WTC11 (cell line): ENCODE results near the gene GUCY1A2.

ENCODE experiments used
- CTCF ChIP-seq: fragments of 200-600 bp; IDR thresholded peaks from 2 replicates; pipeline ENCODE4 v1.8.0; 2022; ENCODE audit warnings: antibody characterized with exemption
- TP53 ChIP-seq: sonication (generic); formaldehyde crosslinking; IDR thresholded peaks from 2 replicates; pipeline ENCODE4 v1.8.1; 2023; ENCODE audit warnings: mild to moderate bottlenecking, missing genetic modification reagents

GRCh38 chr11:106961048-106961447 is 57.2 kb downstream of the GUCY1A2 start:
- TF ChIP-seq CTCF (no peak), TP53 (CRISPR knock-in tag) (no peak)
